HepG2 (cell line): Measurements from ENCODE around the gene RNASE8. TPM values are rescaled to one million over a fixed set of nuclear protein-coding genes. Genes with fewer than 3 reads are reported as not detected.
A peak's percentile ranks its signal among the peaks of the same experiment; 100 is the strongest.

ENCODE experiments used
- ATF7 ChIP-seq, 2 experiments: fragments of 450-650 bp in 1 of 2; sonication (generic) in 1 of 2; formaldehyde crosslinking in 1 of 2; IDR thresholded peaks; 2 replicates each; pipeline versions ENCODE4 v1.4.0 to v1.6.1; 2016 to 2020; ENCODE audit warnings: antibody characterized with exemption in 1 of 2, mild to moderate bottlenecking in 1 of 2, missing genetic modification reagents in 1 of 2
- FOXC1 ChIP-seq: sonication (generic); formaldehyde crosslinking; IDR thresholded peaks from 2 replicates; pipeline ENCODE4 v1.8.0; 2022; ENCODE audit warnings: mild to moderate bottlenecking, missing genetic modification reagents, borderline replicate concordance
- GFI1 ChIP-seq: sonication (generic); formaldehyde crosslinking; IDR thresholded peaks from 2 replicates; pipeline ENCODE4 v1.5.0; 2020; ENCODE audit warnings: missing genetic modification reagents, mild to moderate bottlenecking, borderline replicate concordance
- GLI4 ChIP-seq: sonication (generic); formaldehyde crosslinking; IDR thresholded peaks from 2 replicates; pipeline ENCODE4 v1.5.1; 2020; ENCODE audit warnings: missing genetic modification reagents, mild to moderate bottlenecking, moderate library complexity, borderline replicate concordance
- HNRNPL ChIP-seq: fragments of 200-400 bp; formaldehyde crosslinking; IDR thresholded peaks from 2 replicates; pipeline ENCODE4 v1.6.1; 2017; ENCODE audit warnings: mild to moderate bottlenecking, low read depth, low read length
- HOXD1 ChIP-seq: sonication (generic); formaldehyde crosslinking; IDR thresholded peaks from 2 replicates; pipeline ENCODE4 v1.5.0; 2020; ENCODE audit warnings: missing genetic modification reagents
- JDP2 ChIP-seq: sonication (generic); formaldehyde crosslinking; IDR thresholded peaks from 2 replicates; pipeline ENCODE4 v1.8.1; 2022; ENCODE audit warnings: missing genetic modification reagents, borderline replicate concordance
- MAFK ChIP-seq, 2 experiments: IDR thresholded peaks in 1 of 2; conservative IDR thresholded peaks in 1 of 2; 2 replicates each; pipeline ENCODE4 v1.6.1; 2011; ENCODE audit warnings: improper control_type of control experiment in 2 of 2, low read length in 2 of 2
- MEF2D ChIP-seq: sonication (generic); formaldehyde crosslinking; IDR thresholded peaks from 2 replicates; pipeline ENCODE4 v1.5.1; 2020; ENCODE audit warnings: mild to moderate bottlenecking, missing genetic modification reagents
- MZF1 ChIP-seq: sonication (generic); formaldehyde crosslinking; IDR thresholded peaks from 2 replicates; pipeline ENCODE4 v1.8.1; 2023; ENCODE audit warnings: mild to moderate bottlenecking, missing genetic modification reagents, borderline replicate concordance
- PHF8 ChIP-seq: sonication (generic); formaldehyde crosslinking; IDR thresholded peaks from 2 replicates; pipeline ENCODE4 v1.5.0; 2020; ENCODE audit warnings: missing genetic modification reagents
- SOX13 ChIP-seq, 3 experiments: fragments of 450-650 bp in 1 of 3; sonication (generic) in 1 of 3; formaldehyde crosslinking in 1 of 3; IDR thresholded peaks in 2 of 3; conservative IDR thresholded peaks in 1 of 3; 2 replicates each; pipeline versions ENCODE4 v1.5.0 to v1.6.1; 2016 to 2020; ENCODE audit warnings: antibody characterized with exemption in 1 of 3, mild to moderate bottlenecking in 1 of 3, missing compliant biosample characterization in 1 of 3, missing genetic modification reagents in 1 of 3, moderate library complexity in 1 of 3
- TSC22D2 ChIP-seq: sonication (generic); formaldehyde crosslinking; IDR thresholded peaks from 2 replicates; pipeline ENCODE4 v1.5.1; 2020; ENCODE audit warnings: missing genetic modification reagents, mild to moderate bottlenecking, borderline replicate concordance
- ZNF274 ChIP-seq: sonication (generic); formaldehyde crosslinking; IDR thresholded peaks from 2 replicates; pipeline ENCODE4 v1.5.1; 2020; ENCODE audit warnings: mild to moderate bottlenecking, missing genetic modification reagents
- ZNF33B ChIP-seq: sonication (generic); formaldehyde crosslinking; IDR thresholded peaks from 2 replicates; pipeline ENCODE4 v1.5.1; 2020; ENCODE audit warnings: mild to moderate bottlenecking, missing genetic modification reagents
- ZNF737 ChIP-seq: sonication (generic); formaldehyde crosslinking; IDR thresholded peaks from 2 replicates; pipeline ENCODE4 v1.5.0; 2020; ENCODE audit warnings: missing genetic modification reagents, mild to moderate bottlenecking, borderline replicate concordance
- ZNF746 ChIP-seq: sonication (generic); formaldehyde crosslinking; IDR thresholded peaks from 2 replicates; pipeline ENCODE4 v1.8.0; 2022; ENCODE audit warnings: mild to moderate bottlenecking, missing genetic modification reagents
- polyA plus RNA-seq, 8 experiments: library from polyadenylated mRNA; depleted of rRNA in 3 of 8; stranded (reverse) in 7 of 8; unstranded in 1 of 8; fragments of >200 nt; fragmentation: Illumina TruSeq in 4 of 8; extraction: Trizol in 4 of 8; gene quantifications; 2 replicates each; pipeline versions ENCODE4 v1.2.1 to v1.2.3, GENCODE V29; 2011 to 2016; ENCODE audit warnings: low read depth in 4 of 8, missing spikeins in 1 of 8, mixed read lengths in 1 of 8; ENCODE audit not compliant: insufficient read depth in 1 of 8
- total RNA-seq, 5 experiments: library from RNA; depleted of rRNA; stranded (reverse); fragments of >200 nt; fragmentation: Illumina TruSeq; extraction: Trizol; gene quantifications; 2 replicates each; pipeline ENCODE4 v1.2.3, GENCODE V29; 2016; ENCODE audit warnings: low read depth in 1 of 5
- TF ChIP-seq, protein P1 (sequence below): sonication (generic); formaldehyde crosslinking; IDR thresholded peaks from 2 replicates; pipeline ENCODE4 v1.5.1; 2020; ENCODE audit warnings: mild to moderate bottlenecking, missing genetic modification reagents
- TF ChIP-seq, protein P2 (sequence below): sonication (generic); formaldehyde crosslinking; IDR thresholded peaks from 2 replicates; pipeline ENCODE4 v1.4.0; 2020; ENCODE audit warnings: missing genetic modification reagents
- TF ChIP-seq, protein P3 (sequence below): IDR thresholded peaks from 2 replicates; pipeline ENCODE4 v1.6.1; 2016; ENCODE audit warnings: control low read depth
- TF ChIP-seq, protein P4 (sequence below): sonication (generic); formaldehyde crosslinking; IDR thresholded peaks from 2 replicates; pipeline ENCODE4 v1.8.1; 2023; ENCODE audit warnings: mild to moderate bottlenecking, missing genetic modification reagents

Gene RNASE8
- total and polyA plus RNA-seq, 2 of the 13 experiments (the other 11 are each of a cell fraction or from before 2014, with no cell fraction given): not detected

DNA sequence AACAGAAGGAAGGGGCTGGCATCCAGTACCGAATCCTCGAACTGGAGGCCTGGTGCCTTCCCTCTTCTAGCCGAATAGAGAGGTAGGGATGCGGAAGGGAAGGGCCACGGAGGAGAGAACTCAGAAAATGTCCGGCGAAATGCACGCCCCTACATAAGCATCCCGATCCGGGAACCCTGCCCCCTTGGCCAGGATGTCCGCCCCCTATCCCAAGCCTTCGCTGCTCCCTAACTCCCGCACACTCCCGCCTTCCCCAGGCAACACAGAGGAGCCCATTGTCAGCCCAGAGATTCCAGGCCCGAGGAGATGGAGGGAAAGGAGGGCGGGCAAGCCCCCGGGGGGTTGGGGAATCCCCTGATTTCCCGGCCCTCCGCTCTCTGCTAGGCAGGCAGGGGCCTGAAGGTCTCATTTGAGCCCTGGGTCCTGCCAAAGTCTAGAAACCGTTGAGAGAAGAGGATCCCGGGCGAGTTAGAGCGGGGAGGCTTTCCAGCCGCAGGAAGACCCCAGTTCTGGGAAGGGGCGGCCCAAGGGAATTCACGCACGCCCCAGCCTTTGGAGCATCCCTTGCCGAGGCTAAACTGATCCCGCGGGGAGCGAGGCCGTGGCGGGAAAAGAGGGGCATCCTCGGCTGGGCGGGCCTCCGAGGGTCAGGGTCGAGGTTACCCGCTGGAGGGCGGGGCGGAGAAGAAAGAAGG lies 11.9 kb downstream of the RNASE8 start (continued):
- TF ChIP-seq MAFK (conservative IDR thresholded peaks at IDR 0.05 in 1 of 2, IDR thresholded peaks at IDR 0.05 in 1 of 2; ENCODE audit: low read length in 2 of 2) (no peak), HNRNPL (0 out of 2 replicates have a peak, but pooled peaks have one; percentile 32), MZF1 (CRISPR knock-in tag) (no peak), GLI4 (no peak), PHF8 (CRISPR knock-in tag) (peak; percentile 30; the same call in 1 of the 2 replicates), ZNF737 (CRISPR knock-in tag) (0 out of 2 replicates have a peak, but pooled peaks have one; percentile 41), ZNF33B (CRISPR knock-in tag) (0 out of 2 replicates have a peak, but pooled peaks have one; percentile 21), ZNF274 (0 out of 2 replicates have a peak, but pooled peaks have one; percentile 68), HOXD1 (CRISPR knock-in tag) (no peak), FOXC1 (0 out of 2 replicates have a peak, but pooled peaks have one; percentile 24), ZNF746 (CRISPR knock-in tag) (peak; percentile 87), JDP2 (CRISPR knock-in tag) (no peak; the same call in 1 of the 2 replicates), ATF7 (IDR thresholded peaks at IDR 0.05) (no peak), ATF7 (CRISPR knock-in tag; IDR thresholded peaks at IDR 0.05) (0 out of 2 replicates have a peak, but pooled peaks have one; percentile 43), GFI1 (CRISPR knock-in tag) (0 out of 2 replicates have a peak, but pooled peaks have one; percentile 45), MEF2D (peak; percentile 44; the same call in 1 of the 2 replicates), TSC22D2 (CRISPR knock-in tag) (no peak), SOX13 (IDR thresholded peaks at IDR 0.05) (no peak), SOX13 (CRISPR knock-in tag; conservative IDR thresholded peaks at IDR 0.05 in 1 of 2, IDR thresholded peaks at IDR 0.05 in 1 of 2) (peak in 1 of 2 experiments; percentile 9; a peak in 1 of 4 replicates)
- TF ChIP-seq, protein P1, sequence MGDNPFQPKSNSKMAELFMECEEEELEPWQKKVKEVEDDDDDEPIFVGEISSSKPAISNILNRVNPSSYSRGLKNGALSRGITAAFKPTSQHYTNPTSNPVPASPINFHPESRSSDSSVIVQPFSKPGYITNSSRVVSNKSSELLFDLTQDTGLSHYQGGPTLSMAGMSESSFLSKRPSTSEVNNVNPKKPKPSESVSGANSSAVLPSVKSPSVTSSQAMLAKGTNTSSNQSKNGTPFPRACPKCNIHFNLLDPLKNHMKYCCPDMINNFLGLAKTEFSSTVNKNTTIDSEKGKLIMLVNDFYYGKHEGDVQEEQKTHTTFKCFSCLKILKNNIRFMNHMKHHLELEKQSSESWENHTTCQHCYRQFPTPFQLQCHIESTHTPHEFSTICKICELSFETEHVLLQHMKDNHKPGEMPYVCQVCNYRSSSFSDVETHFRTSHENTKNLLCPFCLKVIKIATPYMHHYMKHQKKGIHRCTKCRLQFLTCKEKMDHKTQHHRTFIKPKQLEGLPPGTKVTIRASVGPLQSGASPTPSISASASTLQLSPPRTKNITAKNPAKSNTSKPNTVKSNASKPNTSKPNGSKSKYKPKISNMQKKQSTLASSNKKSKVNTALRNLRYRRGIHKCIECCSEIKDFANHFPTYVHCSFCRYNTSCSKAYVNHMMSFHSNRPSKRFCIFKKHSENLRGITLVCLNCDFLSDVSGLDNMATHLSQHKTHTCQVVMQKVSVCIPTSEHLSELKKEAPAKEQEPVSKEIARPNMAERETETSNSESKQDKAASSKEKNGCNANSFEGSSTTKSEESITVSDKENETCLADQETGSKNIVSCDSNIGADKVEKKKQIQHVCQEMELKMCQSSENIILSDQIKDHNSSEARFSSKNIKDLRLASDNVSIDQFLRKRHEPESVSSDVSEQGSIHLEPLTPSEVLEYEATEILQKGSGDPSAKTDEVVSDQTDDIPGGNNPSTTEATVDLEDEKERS: peak; percentile 69
- TF ChIP-seq, protein P2, sequence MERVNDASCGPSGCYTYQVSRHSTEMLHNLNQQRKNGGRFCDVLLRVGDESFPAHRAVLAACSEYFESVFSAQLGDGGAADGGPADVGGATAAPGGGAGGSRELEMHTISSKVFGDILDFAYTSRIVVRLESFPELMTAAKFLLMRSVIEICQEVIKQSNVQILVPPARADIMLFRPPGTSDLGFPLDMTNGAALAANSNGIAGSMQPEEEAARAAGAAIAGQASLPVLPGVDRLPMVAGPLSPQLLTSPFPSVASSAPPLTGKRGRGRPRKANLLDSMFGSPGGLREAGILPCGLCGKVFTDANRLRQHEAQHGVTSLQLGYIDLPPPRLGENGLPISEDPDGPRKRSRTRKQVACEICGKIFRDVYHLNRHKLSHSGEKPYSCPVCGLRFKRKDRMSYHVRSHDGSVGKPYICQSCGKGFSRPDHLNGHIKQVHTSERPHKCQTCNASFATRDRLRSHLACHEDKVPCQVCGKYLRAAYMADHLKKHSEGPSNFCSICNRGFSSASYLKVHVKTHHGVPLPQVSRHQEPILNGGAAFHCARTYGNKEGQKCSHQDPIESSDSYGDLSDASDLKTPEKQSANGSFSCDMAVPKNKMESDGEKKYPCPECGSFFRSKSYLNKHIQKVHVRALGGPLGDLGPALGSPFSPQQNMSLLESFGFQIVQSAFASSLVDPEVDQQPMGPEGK (CRISPR knock-in tag): peak; percentile 94
- TF ChIP-seq, protein P3, sequence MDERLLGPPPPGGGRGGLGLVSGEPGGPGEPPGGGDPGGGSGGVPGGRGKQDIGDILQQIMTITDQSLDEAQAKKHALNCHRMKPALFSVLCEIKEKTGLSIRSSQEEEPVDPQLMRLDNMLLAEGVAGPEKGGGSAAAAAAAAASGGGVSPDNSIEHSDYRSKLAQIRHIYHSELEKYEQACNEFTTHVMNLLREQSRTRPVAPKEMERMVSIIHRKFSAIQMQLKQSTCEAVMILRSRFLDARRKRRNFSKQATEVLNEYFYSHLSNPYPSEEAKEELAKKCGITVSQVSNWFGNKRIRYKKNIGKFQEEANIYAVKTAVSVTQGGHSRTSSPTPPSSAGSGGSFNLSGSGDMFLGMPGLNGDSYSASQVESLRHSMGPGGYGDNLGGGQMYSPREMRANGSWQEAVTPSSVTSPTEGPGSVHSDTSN (CRISPR knock-in tag): no peak; the same call in 1 of the 2 replicates
- TF ChIP-seq, protein P4, sequence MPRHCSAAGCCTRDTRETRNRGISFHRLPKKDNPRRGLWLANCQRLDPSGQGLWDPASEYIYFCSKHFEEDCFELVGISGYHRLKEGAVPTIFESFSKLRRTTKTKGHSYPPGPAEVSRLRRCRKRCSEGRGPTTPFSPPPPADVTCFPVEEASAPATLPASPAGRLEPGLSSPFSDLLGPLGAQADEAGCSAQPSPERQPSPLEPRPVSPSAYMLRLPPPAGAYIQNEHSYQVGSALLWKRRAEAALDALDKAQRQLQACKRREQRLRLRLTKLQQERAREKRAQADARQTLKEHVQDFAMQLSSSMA (CRISPR knock-in tag): peak; percentile 76; the same call in 1 of the 2 replicates
